Karpas-422 (cell line): ENCODE data around the gene ACTMAP. TPM values are rescaled to one million over a fixed set of nuclear protein-coding genes. Genes with fewer than 3 reads are reported as not detected.

Experiments
- DNase-seq: peaks from one replicate; pipeline ENCODE4 v3.0.0-alpha.2; 2015
- H2AFZ ChIP-seq: fragments of 200-600 bp; sonication (generic); 2 replicates; pipeline ENCODE4 v1.6.1; 2014; ENCODE audit warnings: antibody characterized with exemption, low read length, mixed read lengths
- H3K27ac ChIP-seq: fragments of 200-600 bp; sonication (generic); 2 replicates; pipeline ENCODE4 v1.5.1; 2014; ENCODE audit warnings: mild to moderate bottlenecking, low read length, moderate library complexity
- H3K27me3 ChIP-seq: fragments of 200-600 bp; sonication (generic); 2 replicates; pipeline ENCODE4 v1.6.1; 2014; ENCODE audit warnings: low read length, mixed read lengths
- H3K36me3 ChIP-seq: fragments of 200-600 bp; sonication (generic); 2 replicates; pipeline ENCODE4 v1.6.1; 2014; ENCODE audit warnings: low read length, mixed read lengths; ENCODE audit not compliant: insufficient read depth
- H3K4me1 ChIP-seq: fragments of 200-600 bp; sonication (generic); 2 replicates; pipeline ENCODE4 v1.6.1; 2014; ENCODE audit warnings: mild to moderate bottlenecking, low read length, mixed read lengths
- H3K4me2 ChIP-seq: fragments of 200-600 bp; sonication (generic); 2 replicates; pipeline ENCODE4 v1.6.1; 2014; ENCODE audit warnings: low read length, low read depth, mild to moderate bottlenecking; ENCODE audit not compliant: poor library complexity, severe bottlenecking
- H3K4me3 ChIP-seq: fragments of 200-600 bp; sonication (generic); 2 replicates; pipeline ENCODE4 v1.5.1; 2014; ENCODE audit warnings: mild to moderate bottlenecking, antibody characterized with exemption, low read length, mixed read lengths
- H3K79me2 ChIP-seq: fragments of 200-600 bp; sonication (generic); 2 replicates; pipeline ENCODE4 v1.6.1; 2014; ENCODE audit warnings: mild to moderate bottlenecking, low read length, mixed read lengths
- H3K9ac ChIP-seq: fragments of 200-600 bp; sonication (generic); 2 replicates; pipeline ENCODE4 v1.6.0; 2014; ENCODE audit warnings: low read length
- H3K9me2 ChIP-seq: fragments of 200-600 bp; sonication (generic), shearing (Covaris generic); replicated peaks from 2 replicates; pipeline ENCODE4 v1.6.0; 2014; ENCODE audit warnings: mild to moderate bottlenecking, low read length, moderate library complexity; ENCODE audit not compliant: insufficient read depth
- H3K9me3 ChIP-seq: fragments of 300-700, 200-600 bp; sonication (generic); 2 replicates; pipeline ENCODE4 v1.6.1; 2014; ENCODE audit warnings: low read length, mixed read lengths
- H4K20me1 ChIP-seq: fragments of 200-600 bp; sonication (generic); 2 replicates; pipeline ENCODE4 v1.6.1; 2014; ENCODE audit warnings: mild to moderate bottlenecking, antibody characterized with exemption, low read length, low read depth; ENCODE audit not compliant: insufficient read depth
- total RNA-seq: library from RNA; depleted of rRNA; stranded (reverse); fragments of >200 nt; shearing (Covaris generic); gene quantifications from 2 replicates; pipeline ENCODE4 v1.2.3, GENCODE V29; 2014; ENCODE audit warnings: low replicate concordance

The ACTMAP gene
- total RNA-seq, 1 experiment from 2014 or later, result 5.8 TPM

DNA sequence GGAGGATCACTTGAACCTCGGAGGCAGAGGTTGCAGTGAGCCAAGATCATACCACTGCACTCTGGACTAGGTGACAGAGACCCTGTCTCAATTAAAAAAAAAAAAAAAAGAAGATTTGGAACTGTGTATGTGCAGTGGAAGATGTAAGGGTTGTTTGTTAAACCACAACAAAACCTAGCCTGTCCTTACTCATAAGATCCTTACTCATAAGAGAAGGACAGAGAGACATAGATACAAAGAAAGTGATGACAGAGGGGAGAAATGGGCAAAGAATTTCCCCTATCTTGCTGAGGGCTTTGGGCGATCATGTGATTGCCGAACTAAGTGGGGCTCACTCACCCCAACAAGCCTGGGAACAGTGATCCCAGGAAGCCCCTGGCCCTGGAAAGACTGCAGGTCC, 25.4 kb downstream of the ACTMAP start:
- no peak for DNase-seq
- no peak overlapping the region for H3K9ac ChIP-seq
- no peaks in the 10 kb centered on the region for H4K20me1 ChIP-seq
- H3K9me2 ChIP-seq, result no peaks in the 10 kb centered on the region
- peaks cover 19% of the 10 kb centered on the region for H3K79me2 ChIP-seq
- H3K36me3 ChIP-seq, result no peaks in the 10 kb centered on the region
- H3K4me2 ChIP-seq, result no peak overlapping the region
- H3K27ac ChIP-seq, result no peak overlapping the region
- H3K4me3 ChIP-seq, result no peak overlapping the region
- H3K4me1 ChIP-seq, result peaks cover under 1% of the 10 kb centered on the region; the same call in 1 of the 2 replicates
- no peak overlapping the region for H2AFZ ChIP-seq
- H3K9me3 ChIP-seq, result no peaks in the 10 kb centered on the region
- no peaks in the 10 kb centered on the region for H3K27me3 ChIP-seq

- peaks cover 6% of the 10 kb centered on the region for H3K4me1 ChIP-seq
- H3K36me3 ChIP-seq, result no peaks in the 10 kb centered on the region
- no peak overlapping the region for H3K27ac ChIP-seq
- no peaks in the 10 kb centered on the region for H3K9me3 ChIP-seq
- H3K79me2 ChIP-seq, result peaks cover 25% of the 10 kb centered on the region
- no peaks in the 10 kb centered on the region for H4K20me1 ChIP-seq
- H3K27me3 ChIP-seq, result no peaks in the 10 kb centered on the region
- H3K9ac ChIP-seq, result no peak overlapping the region
- H3K4me3 ChIP-seq, result no peak overlapping the region
- H3K4me2 ChIP-seq, result no peak overlapping the region
- no peak overlapping the region for H2AFZ ChIP-seq
- no peak for DNase-seq
- no peaks in the 10 kb centered on the region for H3K9me2 ChIP-seq
These were observed 26.0 kb downstream of the ACTMAP start for GRCh38 chr19:40724315-40724714.

DNA sequence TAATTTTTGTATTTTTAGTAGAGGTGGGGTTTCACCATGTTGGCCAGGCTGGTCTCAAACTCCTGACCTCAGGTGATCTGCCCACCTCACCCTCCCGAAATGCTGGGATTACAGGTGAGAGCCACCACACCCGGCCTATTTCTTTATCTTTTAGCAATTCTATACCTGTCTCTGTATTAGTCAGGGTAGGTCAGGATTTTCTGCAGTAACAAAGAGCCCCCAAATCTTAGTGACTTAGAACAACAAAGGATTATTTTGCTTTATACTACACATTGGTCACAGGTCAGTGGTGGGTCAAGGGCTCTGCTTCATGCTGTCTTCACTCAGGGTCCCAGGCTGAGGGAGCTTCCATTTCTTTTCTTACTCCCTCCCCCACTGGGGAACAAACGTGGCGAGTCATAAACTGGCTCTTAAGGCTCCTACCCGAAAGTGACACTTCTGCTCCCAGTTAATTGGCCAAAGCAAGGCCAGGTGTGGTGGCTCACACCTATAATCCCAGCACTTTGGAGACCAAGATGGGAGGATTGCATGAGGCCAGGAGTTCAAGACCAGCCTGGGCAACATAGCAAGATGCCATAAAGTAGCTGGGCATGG, 26.5 kb downstream of the ACTMAP start:
- Histone ChIP-seq H3K9me3 (no peaks in the 10 kb centered on the region), H3K9me2 (no peaks in the 10 kb centered on the region), H3K9ac (no peak overlapping the region), H3K27ac (no peak overlapping the region), H4K20me1 (no peaks in the 10 kb centered on the region), H2AFZ (no peak overlapping the region), H3K36me3 (no peaks in the 10 kb centered on the region), H3K27me3 (no peaks in the 10 kb centered on the region), H3K4me2 (no peak overlapping the region), H3K4me1 (peaks cover 12% of the 10 kb centered on the region), H3K79me2 (peaks cover 27% of the 10 kb centered on the region), H3K4me3 (no peak overlapping the region)
- no peak for DNase-seq

- Histone ChIP-seq H3K9me3 (no peaks in the 10 kb centered on the region), H3K27me3 (no peaks in the 10 kb centered on the region), H3K9me2 (no peaks in the 10 kb centered on the region), H3K36me3 (no peaks in the 10 kb centered on the region), H3K79me2 (peaks cover 43% of the 10 kb centered on the region), H3K4me3 (no peak overlapping the region), H3K9ac (no peak overlapping the region), H3K4me2 (no peak overlapping the region), H2AFZ (no peak overlapping the region), H3K27ac (no peak overlapping the region), H3K4me1 (peaks cover 27% of the 10 kb centered on the region), H4K20me1 (no peaks in the 10 kb centered on the region)
- no peak for DNase-seq
These were observed 28.2 kb downstream of the ACTMAP start for GRCh38 chr19:40721936-40722661.

DNA sequence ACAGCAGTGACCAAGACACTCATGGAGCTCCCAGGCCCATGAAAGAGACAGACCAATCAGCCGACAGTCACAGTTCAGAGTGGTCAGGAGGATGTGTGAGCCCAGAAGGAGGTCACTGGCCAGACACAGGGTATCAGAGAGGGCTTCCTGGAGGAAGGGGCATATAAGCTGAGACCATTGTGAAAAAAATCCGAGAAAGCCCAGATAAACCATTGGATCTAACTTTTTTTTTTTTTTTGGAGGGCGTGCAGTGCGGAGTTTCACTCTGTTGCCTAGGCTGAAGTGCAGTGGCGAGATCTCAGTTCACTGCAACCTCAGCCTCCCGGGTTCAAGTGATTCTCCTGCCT, 29.2 kb downstream of the ACTMAP start:
- Histone ChIP-seq H3K4me1 (peaks cover 27% of the 10 kb centered on the region), H3K27ac (no peak overlapping the region), H3K4me2 (no peak overlapping the region), H3K9me2 (no peaks in the 10 kb centered on the region), H3K9ac (no peak overlapping the region), H3K4me3 (no peak overlapping the region), H3K79me2 (peaks cover 47% of the 10 kb centered on the region), H3K9me3 (no peaks in the 10 kb centered on the region), H4K20me1 (no peaks in the 10 kb centered on the region), H2AFZ (no peak overlapping the region), H3K27me3 (no peaks in the 10 kb centered on the region), H3K36me3 (no peaks in the 10 kb centered on the region)
- DNase-seq, result no peak

DNA sequence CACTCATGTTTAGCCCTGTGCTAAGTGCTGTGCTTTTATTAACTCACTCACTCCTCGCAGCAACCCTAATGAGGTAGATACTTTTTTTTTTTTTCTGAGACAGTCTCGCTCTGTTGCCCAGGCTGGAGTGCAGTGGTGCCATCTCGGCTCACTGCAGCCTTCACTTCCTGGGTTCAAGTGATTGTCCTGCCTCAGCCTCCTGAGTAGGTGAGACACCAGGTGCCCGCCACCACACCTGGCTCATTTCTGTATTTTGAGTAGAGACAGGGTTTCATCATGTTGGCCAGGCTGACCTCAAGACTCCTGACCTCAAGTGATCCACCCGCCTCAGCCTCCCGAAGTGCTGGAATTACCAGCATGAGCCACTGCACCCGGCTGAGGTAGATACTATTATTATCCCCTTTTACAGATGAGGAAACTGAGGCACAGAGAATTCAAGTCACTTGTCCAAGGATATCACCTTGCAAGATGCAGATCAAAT, 30.8 kb downstream of the ACTMAP start:
- Histone ChIP-seq H3K4me1 (peaks cover 38% of the 10 kb centered on the region), H3K4me2 (peak overlapping the region; percentile 81), H3K4me3 (peak overlapping the region; percentile 69; the same call in 1 of the 2 replicates), H2AFZ (peak overlapping the region; percentile 26; the same call in 1 of the 2 replicates), H3K27me3 (no peaks in the 10 kb centered on the region), H3K27ac (peak overlapping the region; percentile 53), H3K9ac (peak overlapping the region; percentile 82), H3K79me2 (peaks cover 58% of the 10 kb centered on the region), H3K36me3 (no peaks in the 10 kb centered on the region), H4K20me1 (no peaks in the 10 kb centered on the region), H3K9me3 (no peaks in the 10 kb centered on the region), H3K9me2 (no peaks in the 10 kb centered on the region)
- peak; percentile 56 for DNase-seq

- Histone ChIP-seq H3K9me3 (no peaks in the 10 kb centered on the region), H3K79me2 (peaks cover 64% of the 10 kb centered on the region), H3K4me3 (peak overlapping the region; percentile 69), H3K36me3 (no peaks in the 10 kb centered on the region), H3K27me3 (no peaks in the 10 kb centered on the region), H3K4me2 (peak overlapping the region; percentile 81), H3K9me2 (no peaks in the 10 kb centered on the region), H4K20me1 (no peaks in the 10 kb centered on the region), H3K27ac (peak overlapping the region; percentile 53), H2AFZ (peak overlapping the region; percentile 47; the same call in 1 of the 2 replicates), H3K4me1 (peaks cover 44% of the 10 kb centered on the region), H3K9ac (peak overlapping the region; percentile 82)
- DNase-seq, result peak; percentile 72
These were observed 31.4 kb downstream of the ACTMAP start for GRCh38 chr19:40718774-40719391.
